ENCODE data around the gene MRAP2.

GRCh38 chr6:84061174-84061573 is 27.6 kb downstream of the MRAP2 start:
- no peak for TF ChIP-seq POLR2A (IDR thresholded peaks at IDR 0.05; ENCODE audit: low read length)
- no peak for TF ChIP-seq GATA1 (IDR thresholded peaks at IDR 0.05; ENCODE audit: low read depth, low read length)
